NCI-H774 (cell line): ENCODE data around the gene LBP.
"Not testable (repeated sequence)": the region's sequence is repeated elsewhere in the genome, so short reads cannot be mapped to it uniquely, and the experiment has no call there.

Experiments
- DNase-seq: peaks from one replicate; lab custom pipeline; 2025; lab: John Stamatoyannopoulos, UW

The LBP gene

GRCh38 chr20:38320221-38320620, 26.1 kb upstream of the LBP start:
- DNase-seq = no peak

- DNase-seq = no peak
Observed at GRCh38 chr20:38321959-38322598, 24.2 kb upstream of the LBP start.

GRCh38 chr20:38324159-38324558, 22.1 kb upstream of the LBP start:
- no peak for DNase-seq

- DNase-seq = no peak
Observed at GRCh38 chr20:38325167-38325566, 21.1 kb upstream of the LBP start.

- no peak for DNase-seq
Observed at GRCh38 chr20:38325905-38326304, 20.4 kb upstream of the LBP start.

GRCh38 chr20:38326309-38326708, 20.0 kb upstream of the LBP start:
- DNase-seq = no peak

- no peak for DNase-seq
Observed at GRCh38 chr20:38330638-38331037, 15.6 kb upstream of the LBP start.

GRCh38 chr20:38331245-38331644, 15.0 kb upstream of the LBP start:
- DNase-seq = no peak

- DNase-seq = no peak
Observed at GRCh38 chr20:38331814-38332213, 14.5 kb upstream of the LBP start.

- DNase-seq = no peak
Observed at GRCh38 chr20:38334016-38334415, 12.3 kb upstream of the LBP start.

- DNase-seq = no peak
Observed at GRCh38 chr20:38336726-38337125, 9.6 kb upstream of the LBP start.

- no peak for DNase-seq
Observed at GRCh38 chr20:38337561-38338140, 8.6 kb upstream of the LBP start.

- no peak for DNase-seq
Observed at GRCh38 chr20:38338849-38339520, 7.3 kb upstream of the LBP start.

GRCh38 chr20:38339521-38339896, 6.8 kb upstream of the LBP start:
- DNase-seq = not testable (repeated sequence)

GRCh38 chr20:38339997-38340396, 6.3 kb upstream of the LBP start:
- DNase-seq = no peak

- DNase-seq = no peak
Observed at GRCh38 chr20:38340693-38341092, 5.6 kb upstream of the LBP start.

- DNase-seq = no peak
Observed at GRCh38 chr20:38342216-38342615, 4.1 kb upstream of the LBP start.

GRCh38 chr20:38342713-38343310, 3.5 kb upstream of the LBP start:
- no peak for DNase-seq

GRCh38 chr20:38343311-38344106, 2.8 kb upstream of the LBP start:
- no peak for DNase-seq

- no peak for DNase-seq
Observed at GRCh38 chr20:38344107-38344701, 2.1 kb upstream of the LBP start.

GRCh38 chr20:38345643-38346042, 639 bp upstream of the LBP start:
- DNase-seq = no peak

- no peak for DNase-seq
Observed at GRCh38 chr20:38346741-38347140, 459 bp downstream of the LBP start.
